Fibroblast of skin of left biceps (primary cell): Measurements from ENCODE around the gene SLC44A1.

ENCODE experiments used
- DNase-seq, 2 experiments: peaks; one replicate each; pipeline ENCODE4 v3.0.0-alpha.2; 2013; ENCODE audit warnings: low read depth in 2 of 2

Gene SLC44A1

DNA sequence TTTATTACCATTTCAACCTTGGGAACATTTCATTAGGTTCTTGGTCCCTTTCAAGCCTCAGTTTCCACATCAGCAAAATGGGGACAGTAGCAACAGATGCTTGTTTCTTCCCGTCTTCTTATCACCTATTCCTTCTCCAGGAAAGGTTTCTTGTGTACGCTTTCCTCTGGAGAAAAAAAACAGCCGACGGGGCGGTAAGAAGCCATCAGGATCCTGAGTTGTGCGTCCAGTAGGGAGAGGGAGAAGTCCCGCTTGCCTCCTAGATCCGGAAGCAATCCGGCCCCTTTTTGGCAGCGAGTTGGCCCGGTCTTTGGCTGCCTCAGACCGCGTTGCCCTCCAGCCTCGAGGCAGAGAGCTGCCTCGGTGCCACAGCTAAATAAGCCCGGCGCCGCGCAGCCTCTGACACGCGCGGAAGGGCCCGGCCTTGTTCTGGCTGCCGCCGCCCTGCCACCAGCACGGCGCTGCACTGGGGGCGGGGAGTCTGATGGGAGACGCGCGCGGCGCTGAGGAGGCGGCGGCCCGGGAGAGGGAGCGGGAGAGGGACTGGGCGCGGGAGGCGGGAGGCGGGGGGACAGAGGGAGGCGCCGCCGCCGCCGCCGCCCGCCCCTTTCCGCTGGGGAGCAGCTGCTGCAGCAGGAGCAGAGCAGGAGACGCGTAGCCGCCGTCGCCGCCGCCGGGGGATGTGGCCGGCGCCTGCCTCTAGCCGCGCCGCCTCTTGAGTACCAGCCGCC, at the start of gene SLC44A1:
TSS of gene SLC44A1 (plus strand) at position 649 of the 731 bp plus-strand sequence. CDS start 218 bp downstream, outside the sequence.
- peak; percentile 88 to 89 for DNase-seq

DNA sequence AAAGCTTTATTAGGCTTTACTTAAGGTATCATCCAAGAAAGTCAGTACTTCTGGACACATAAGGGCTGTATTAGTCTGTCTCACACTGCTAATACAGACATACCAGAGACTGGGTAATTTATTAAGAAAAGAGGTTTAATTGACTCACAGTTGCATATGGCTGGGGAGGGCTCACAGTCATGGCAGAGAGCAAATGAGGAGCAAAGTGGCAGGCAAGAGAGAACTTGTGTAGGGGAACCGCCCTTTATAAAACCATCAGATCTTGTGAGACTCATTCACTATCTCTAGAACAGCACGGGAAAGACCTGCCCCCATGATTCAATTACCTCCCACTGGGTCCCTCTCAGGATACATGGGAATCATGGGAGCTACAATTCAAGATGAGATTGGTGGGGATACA, 49.2 kb upstream of the SLC44A1 start:
- DNase-seq: no peak

DNA sequence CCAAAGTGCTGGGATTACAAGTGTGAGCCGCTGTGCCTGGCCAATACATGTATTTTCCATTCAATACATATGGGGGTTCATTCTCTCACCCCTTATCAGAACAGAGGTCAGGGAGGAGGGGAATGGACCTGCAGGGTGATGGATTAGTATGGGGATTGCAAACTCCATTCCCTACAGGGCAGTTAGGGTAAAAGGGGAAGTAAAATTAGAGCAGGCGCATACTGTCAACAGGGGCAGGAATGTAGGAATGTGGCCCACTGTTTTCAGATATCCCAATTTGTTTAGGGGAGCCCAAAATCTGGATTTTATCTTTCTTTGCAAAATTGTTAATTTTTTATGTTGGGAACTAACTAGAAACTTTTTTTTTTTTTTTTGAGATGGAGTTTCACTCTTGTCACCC, 46.4 kb upstream of the SLC44A1 start:
- no peak for DNase-seq

DNA sequence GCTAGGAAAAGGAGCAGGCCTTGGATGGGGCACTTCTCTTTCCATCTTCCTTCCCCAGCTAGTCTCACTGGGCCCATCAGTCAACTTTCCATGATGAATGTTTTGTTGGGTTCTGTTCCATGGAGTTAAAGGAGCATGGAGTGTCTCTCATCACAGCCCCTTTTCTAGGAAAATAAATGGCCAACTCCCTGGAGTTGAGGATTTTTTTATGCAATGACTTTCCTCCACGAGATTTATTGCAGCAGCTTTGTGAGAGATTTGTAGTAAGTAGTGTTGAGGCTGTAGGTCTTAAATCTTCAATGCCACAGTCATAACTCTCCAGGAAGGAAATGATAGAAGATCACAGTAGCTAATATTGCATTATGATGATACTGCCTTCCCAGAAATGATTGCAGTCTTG, 45.6 kb upstream of the SLC44A1 start:
- no peak for DNase-seq

DNA sequence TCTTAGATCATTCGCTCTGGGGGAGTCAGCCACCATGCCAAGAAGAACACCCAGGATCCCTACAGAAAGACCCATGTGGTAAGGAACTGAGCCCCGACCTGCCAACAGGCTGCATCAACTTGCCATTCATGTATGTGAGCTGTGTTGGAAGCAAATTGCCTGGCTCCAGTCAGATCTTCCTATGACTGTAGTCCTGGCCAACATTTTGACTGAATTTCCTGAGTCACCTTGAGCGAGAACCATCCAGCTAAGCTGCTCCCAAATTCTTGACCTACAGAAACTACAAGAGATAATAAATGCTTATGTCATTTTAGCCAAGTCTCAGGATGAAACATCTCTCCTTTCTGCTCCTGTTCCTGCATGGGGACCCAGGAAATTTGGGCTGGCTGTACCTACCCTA, 40.0 kb upstream of the SLC44A1 start:
- no peak for DNase-seq

DNA sequence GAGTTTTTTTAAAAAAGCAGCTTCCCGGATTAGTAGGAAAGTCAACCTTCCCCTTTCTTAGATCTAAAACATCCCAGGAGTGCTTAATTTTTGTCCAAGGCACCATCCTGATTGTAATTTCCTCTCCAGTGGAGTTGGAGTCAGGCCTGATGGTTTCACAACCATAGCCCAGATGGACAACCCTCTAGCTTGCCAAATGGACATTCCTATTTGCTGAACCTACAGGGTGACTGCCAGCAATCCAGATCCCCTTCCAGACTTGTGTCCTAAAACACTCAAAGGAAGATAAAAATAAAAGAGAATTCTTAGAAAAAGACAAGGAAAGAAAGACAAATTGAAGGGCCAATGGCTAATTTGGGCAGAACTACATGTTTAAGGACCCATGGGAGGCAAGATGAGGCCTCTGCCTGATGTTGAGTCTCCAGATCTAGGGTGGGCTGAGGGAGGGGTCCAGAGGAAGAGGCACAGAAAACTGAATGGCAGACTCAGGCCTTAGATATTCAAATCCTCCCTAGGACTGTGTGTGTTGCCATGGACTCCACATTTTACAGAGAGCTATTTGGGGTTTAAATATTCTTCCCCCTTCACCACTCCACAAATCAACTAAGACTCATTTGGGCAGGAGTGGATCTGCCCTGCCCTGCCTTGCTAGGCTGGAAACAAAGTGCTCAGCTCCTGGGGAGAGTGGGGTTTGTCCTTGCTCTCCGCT, 38.5 kb upstream of the SLC44A1 start:
- DNase-seq: peak; percentile 73 to 81

DNA sequence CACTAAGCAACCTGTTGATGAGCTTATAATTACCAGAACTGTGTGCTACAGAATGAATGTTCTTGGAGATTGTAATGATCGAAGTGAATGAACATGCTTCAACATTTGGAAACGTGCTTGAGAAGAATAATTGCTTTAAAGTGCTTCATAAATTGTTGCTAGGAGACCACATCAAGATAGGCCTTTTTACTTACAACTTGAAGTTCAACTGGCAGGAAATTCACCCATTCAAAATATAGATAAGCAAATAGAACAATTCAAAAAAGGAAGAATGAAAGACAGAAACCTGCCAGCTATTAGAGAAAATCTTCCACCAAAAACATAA, 38.0 kb upstream of the SLC44A1 start:
- DNase-seq: no peak

DNA sequence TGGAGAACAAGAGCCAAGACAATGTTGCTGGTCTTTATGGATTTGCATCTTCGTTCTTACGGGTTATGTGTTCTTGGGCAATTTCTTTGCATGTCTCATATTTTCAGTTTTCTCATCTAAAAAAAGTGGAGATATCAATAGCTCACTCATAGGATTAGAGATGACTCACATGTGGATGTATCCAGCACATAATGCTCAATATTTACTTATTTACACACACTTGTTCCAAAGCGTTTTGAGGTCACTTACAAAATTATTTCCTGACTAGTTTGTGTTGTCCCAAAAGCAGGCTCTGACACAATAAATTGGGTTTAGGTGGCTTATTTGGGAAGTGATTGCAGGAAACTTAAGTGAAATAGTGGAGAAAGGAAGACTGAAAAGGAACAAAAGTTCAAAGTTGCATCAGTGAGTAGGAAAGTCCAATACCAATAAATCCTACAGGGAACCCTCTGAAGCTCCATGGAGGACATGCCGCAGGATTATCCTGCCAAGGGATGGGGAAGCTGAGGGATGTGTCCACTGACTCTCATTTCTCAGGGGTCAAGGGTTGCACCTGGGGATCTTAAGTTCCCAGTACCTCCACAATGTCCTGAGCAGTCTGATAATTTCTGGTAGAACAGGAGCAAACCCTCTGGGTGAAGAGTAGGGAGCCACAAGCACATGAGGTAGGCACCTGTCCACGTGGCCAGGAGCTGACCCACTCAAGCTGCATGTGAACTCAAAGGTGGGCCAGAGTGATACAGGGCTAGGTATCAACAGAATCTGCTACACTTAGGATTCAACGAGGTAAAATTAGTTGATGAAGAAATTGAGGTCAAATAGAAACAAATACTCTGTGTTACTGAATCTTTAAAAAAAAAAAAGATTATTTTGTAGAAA, 37.4 kb upstream of the SLC44A1 start:
- DNase-seq: no peak

DNA sequence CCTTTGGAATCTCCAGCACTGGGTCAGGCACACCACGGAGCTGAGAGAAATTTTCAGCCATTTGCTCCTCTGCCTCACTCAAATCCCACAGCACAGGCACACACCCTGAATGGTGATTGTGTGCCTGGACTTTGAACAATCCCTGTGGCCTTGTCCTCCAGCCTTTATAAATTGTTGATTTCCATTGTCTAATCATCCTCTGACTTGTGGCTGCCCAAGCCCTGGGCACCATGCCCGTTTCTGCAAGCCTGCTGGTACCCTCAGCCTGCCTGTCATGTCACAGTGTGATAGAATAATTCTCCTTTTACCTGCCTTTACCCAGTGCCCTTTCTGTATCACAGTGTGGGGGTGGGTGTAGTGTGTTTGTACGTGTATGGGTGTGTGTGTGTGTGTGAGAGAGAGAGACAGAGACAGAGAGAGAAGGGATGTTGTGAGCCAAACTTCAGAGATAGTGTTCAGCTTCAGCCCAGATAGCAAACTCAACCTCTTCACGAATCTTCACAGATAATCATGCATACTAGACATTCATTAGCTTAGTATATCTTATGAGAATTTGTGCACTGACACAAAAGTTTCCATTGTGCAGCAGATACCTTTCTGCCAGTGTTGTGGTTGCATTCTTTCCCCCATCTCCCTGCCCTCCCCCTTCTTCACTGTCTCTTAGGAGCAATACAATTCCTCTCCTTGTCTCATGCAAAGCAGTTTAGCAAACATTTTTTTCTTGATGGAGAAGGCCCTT, 27.8 kb upstream of the SLC44A1 start:
- DNase-seq: no peak

DNA sequence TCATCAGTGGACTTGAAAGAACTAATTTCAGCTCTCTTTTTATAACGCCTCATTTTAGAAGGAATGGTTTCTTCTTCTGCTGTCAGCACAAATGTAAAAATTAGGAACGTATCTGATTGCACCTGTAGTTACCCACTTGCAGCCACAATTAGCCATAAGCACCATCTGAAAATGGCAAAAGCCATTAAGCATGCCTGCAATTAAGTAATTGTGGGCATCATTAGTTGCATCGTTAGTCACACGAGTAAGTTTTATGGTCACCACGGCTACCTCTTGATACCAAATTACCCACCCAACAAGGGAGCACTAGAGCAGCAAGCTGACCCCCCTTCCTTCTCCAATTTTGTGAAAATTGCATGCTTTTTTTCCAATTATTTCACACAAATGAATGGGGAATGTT, 25.8 kb upstream of the SLC44A1 start:
- no peak for DNase-seq

DNA sequence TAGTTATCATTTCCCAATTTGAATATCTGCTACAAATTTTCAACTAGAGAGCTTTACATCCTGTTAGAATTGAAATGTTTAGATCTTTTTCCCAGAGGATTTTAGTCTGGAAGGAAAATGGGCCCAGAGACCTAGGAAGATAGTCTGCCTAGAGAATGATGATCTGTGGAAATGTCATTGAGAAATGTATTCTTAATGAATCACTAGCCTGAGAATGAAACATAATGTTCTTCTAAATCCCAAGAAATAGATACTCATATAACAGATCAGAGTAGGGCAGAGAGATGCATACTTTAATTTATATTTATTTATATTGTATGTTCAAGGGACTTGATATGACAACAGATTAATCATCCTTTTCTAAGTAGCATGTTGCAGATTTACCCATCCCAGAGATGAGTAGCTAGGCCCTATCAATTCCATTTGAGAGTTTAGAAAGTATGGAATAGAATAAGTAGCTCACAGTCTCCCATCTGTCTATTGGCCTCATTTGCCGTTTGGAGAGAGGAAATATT, 25.1 kb upstream of the SLC44A1 start:
- DNase-seq: no peak

DNA sequence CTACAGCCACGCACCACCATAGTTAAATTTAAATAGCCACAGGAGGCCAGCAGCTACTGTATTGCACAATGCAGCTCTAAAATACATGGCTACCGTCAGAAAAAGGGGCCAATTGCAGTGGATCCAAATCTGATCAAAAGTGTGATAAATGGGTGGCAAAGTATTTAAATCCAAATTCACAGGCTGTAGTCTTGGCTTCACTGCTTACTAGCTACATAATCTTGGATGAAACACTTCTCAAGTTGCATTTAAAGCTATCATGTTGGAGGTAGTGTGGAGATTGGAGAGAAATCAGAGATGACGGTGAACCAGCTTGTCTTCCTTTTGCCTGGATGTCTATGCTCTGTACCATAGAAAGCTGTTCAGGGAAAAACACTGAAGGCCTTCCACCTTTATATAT, 24.0 kb upstream of the SLC44A1 start:
- DNase-seq: no peak

DNA sequence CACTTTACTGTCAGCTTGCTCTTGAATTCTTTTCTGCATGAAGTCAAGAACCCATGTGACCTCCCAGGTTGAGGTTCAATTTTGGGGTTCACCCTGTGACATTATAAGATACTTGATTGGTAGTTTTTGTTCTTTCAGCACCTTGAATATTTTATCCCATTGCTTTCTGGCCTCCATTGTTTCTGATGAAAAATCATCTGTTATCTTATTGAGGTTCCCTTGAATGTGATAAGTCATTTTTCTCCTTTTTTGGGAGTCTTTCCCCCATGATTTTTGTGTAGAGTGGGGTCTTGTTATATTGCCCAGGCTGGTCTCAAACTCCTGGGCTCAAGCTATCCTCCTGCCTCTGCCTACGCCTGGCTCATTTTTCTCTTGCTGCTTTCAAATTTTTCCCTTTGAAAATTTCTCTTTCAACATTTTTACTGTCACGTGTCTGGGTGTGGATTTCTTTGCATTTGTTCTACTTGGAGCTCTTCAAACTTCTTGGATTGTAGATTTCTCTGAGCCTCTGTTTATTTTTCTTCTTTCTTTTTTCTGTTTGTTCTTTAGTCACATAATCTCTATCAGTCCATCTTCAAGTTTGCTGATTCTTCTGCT, 20.8 kb upstream of the SLC44A1 start:
- DNase-seq: no peak

DNA sequence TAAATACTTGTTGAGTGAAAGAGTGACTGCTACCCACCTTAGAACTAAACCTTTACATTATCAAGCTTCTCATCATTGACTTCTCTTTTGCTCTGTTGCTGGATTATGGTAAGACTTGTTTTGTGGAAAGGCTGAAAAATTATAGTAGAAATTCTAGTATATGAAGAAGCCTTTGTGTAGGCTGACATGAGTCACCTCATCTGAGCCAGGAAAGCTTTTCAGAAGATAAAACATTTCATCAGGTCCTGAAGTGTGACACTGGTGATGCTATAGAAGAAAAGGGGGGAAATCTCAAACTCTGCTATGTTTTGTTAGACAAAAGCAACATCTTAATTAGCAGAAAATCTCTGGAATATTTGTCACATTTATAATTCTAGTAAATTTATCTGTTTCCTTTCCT, 18.4 kb upstream of the SLC44A1 start:
- DNase-seq: no peak

DNA sequence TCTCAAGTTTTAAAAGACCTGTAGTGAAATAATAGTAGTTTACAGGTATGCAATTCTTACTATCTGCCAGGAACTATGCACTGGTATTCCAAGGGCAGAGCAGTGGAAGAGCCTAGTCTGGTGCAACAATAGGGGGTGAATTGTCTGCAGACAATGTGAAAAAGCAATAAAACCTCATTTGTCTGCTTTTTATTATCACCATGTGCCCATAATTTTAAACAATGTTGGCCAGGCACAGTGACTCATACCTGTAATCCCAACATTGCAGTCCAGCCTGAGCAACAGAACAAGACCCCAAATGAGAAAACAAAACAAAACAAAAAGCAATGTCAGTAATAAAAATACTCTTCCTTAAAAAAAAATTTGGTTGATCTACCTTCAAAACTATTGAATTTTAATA, 12.2 kb upstream of the SLC44A1 start:
- no peak for DNase-seq

DNA sequence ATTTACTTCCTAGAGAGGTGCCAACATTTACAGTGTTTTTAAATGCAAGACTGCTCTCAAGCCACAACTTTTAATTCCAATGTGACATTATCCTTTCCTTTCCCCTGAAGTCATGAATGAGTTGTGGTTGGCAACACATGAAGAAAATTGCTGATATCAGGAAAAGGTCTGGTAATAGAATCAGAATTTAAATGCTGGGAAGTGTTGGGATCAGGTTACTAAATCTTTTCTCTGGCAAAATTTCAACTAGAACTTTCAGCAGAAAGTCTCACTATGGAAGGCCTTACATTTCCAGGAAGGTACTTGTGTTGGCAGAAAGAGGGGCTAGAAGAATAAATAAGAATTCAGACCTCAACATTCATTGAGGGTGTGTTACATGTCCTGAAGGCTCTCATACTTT, 10.6 kb upstream of the SLC44A1 start:
- peak in 1 of 2 experiments; percentile 34 for DNase-seq

DNA sequence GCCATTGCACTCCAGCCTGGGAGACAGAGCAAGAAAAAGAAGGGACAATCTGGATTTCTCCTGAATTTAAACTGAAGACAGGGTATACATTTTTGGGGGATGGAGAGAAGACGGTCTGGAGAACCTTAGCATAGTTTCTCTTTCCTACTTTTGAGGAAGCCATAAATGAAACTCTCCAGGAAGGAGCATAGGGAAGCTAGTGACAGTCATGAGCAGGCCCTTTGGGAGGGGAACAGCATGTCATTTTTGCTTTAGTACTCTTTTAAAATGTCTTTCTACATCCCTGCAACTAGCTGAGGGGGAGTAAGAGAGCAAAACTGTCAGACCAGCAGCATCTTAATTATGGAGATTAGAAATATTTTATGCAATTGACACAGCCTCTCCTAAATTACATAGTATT, 8.2 kb upstream of the SLC44A1 start:
- DNase-seq: no peak

DNA sequence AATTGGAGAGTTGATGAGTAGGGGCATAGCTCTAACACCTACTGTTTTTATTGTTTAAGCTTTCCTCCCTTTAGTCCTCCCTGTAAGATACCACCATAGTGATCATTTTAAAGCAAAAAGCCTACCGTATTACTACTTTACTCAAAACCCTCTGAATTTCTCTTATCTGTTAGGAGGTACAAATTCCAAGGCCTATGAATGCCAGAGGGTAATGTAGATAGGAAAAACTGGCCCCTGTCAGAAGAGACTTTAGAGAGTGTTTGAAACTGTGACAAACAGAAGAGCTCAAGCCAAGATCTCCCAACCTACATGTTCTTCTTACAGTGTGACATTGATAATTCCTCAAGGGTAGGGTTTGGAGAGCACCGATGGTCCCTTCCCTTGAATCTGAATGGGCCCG, 7.2 kb upstream of the SLC44A1 start:
- no peak for DNase-seq

DNA sequence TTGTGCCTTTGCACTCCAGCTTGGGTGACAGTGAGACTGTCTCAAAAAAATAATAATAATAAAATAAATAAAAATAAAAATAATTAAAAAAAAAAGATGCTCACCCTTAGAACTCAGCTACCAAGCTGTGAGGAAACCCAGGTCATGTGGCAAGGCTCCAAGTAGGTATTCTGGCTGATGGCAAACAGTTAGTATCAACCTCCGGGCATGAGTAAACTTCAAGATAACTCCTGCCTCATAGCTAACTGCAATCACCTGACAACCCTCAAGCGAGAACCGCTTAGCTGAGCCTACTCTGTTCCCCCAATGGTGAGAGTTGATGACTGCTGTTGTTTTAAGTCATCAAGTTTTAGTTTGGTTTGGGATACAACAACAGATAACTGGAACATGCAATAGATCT, 6.1 kb upstream of the SLC44A1 start:
- no peak for DNase-seq

DNA sequence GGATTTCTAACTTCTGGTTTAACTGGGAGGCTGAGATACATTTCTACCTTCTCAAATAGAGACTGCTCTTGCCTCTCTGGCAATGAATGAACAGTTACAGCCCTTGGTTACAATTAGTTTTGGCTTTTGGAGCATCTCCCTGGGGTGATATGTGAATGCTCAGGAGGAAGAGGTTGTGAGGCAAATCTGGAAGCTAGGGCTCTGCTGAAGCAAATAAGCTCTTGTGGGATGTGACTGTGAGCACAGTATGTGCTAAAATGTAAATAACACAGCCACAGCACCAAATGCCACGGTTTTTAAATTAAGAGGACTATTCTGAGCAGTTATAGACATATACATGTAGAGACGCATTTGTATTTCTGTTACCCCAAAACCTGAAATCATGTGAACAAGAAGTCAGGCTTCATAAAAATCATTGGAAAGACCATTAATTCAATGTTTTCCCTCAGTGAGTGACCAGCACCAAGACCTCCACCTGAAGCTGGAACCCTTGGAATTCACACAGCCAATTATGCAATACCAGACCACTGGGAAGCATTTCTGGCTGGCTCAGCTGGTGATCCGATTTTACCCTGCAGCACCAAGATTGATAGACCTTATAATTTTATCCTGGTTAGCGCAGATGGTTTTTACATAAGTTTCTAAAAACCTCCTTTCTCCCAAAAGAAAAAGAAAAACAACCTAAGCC, 3.0 kb upstream of the SLC44A1 start:
- DNase-seq: no peak

DNA sequence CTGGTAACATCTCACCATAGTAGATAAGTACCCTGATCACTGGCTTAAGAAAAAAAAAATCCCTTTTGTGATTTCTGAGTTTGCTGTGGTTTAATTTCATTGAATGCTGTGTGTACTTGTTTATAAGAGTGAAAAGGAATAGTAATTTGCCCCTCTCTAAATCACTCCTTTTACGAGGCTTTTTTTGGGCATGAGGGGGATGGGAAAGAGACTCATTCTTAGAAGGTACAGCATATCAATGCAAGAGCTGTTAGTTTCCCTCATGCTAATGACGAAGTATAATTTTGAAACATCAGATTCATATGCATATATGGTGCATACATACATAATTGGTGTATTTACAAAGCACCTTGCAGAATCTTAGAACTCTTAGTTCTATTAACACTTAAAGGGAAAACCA, 2.4 kb upstream of the SLC44A1 start:
- no peak for DNase-seq
